ENCODE data around the gene ATXN1. TPM values are rescaled to one million over a fixed set of nuclear protein-coding genes. Genes with fewer than 3 reads are reported as not detected.

The ATXN1 gene
- total RNA-seq, 1 experiment from 2014 or later: 20.8 TPM

- Histone ChIP-seq H3K4me1 (replicated peaks) (peaks cover 14% of the 10 kb centered on the region), H3K9me3 (replicated peaks) (0 out of 2 replicates have a peak, but pooled peaks cover 3% of the 10 kb centered on the region), H3K36me3 (no peaks in the 10 kb centered on the region), H3K4me3 (no peak overlapping the region), H3K27ac (peak overlapping the region; percentile 43), H3K27me3 (replicated peaks) (no peaks in the 10 kb centered on the region)
- DNase-seq (ENCODE audit: low read depth in 1 of 2, low spot score in 2 of 2): no peak
Observed at GRCh38 chr6:16450821-16451220, 310.4 kb downstream of the ATXN1 start.

- H3K9me3 ChIP-seq (replicated peaks): no peaks in the 10 kb centered on the region
- H3K4me1 ChIP-seq (replicated peaks): peaks cover 14% of the 10 kb centered on the region
- DNase-seq (ENCODE audit: low read depth in 1 of 2, low spot score in 2 of 2): peak in 1 of 2 experiments; percentile 16
- H3K27me3 ChIP-seq (replicated peaks): no peaks in the 10 kb centered on the region
- no peak overlapping the region for H3K4me3 ChIP-seq
- H3K27ac ChIP-seq: peak overlapping the region; percentile 43
- H3K36me3 ChIP-seq: no peaks in the 10 kb centered on the region
Observed at GRCh38 chr6:16450285-16450684, 311.0 kb downstream of the ATXN1 start.

GRCh38 chr6:16446273-16446672 is 315.0 kb downstream of the ATXN1 start:
- peaks cover 13% of the 10 kb centered on the region for H3K4me1 ChIP-seq (replicated peaks)
- no peaks in the 10 kb centered on the region for H3K9me3 ChIP-seq (replicated peaks)
- no peak for DNase-seq (ENCODE audit: low read depth in 1 of 2, low spot score in 2 of 2)
- H3K36me3 ChIP-seq: no peaks in the 10 kb centered on the region
- H3K27me3 ChIP-seq (replicated peaks): no peaks in the 10 kb centered on the region
- no peak overlapping the region for H3K4me3 ChIP-seq
- no peak overlapping the region for H3K27ac ChIP-seq

GRCh38 chr6:16442031-16442430 is 319.2 kb downstream of the ATXN1 start:
- Histone ChIP-seq H3K4me1 (replicated peaks) (peaks cover 5% of the 10 kb centered on the region), H3K27ac (no peak overlapping the region)
- no peak for DNase-seq (ENCODE audit: low read depth in 1 of 2, low spot score in 2 of 2)

GRCh38 chr6:16441262-16441661 is 320.0 kb downstream of the ATXN1 start:
- Histone ChIP-seq H3K36me3 (no peaks in the 10 kb centered on the region; the same call in 1 of the 2 replicates), H3K4me1 (replicated peaks) (peaks cover 5% of the 10 kb centered on the region), H3K9me3 (replicated peaks) (no peaks in the 10 kb centered on the region), H3K27me3 (replicated peaks) (no peaks in the 10 kb centered on the region), H3K4me3 (no peak overlapping the region), H3K27ac (no peak overlapping the region)
- DNase-seq (ENCODE audit: low read depth in 1 of 2, low spot score in 2 of 2): no peak

More at GRCh38 chr6:16442031-16442430, 319.2 kb downstream of the ATXN1 start:
- H3K27me3 ChIP-seq (replicated peaks): no peaks in the 10 kb centered on the region
- H3K9me3 ChIP-seq (replicated peaks): no peaks in the 10 kb centered on the region
- H3K36me3 ChIP-seq: no peaks in the 10 kb centered on the region; the same call in 1 of the 2 replicates
- H3K4me3 ChIP-seq: no peak overlapping the region

- H3K4me3 ChIP-seq: no peak overlapping the region
- peaks cover 5% of the 10 kb centered on the region for H3K4me1 ChIP-seq (replicated peaks)
- H3K36me3 ChIP-seq: no peaks in the 10 kb centered on the region; the same call in 1 of the 2 replicates
- DNase-seq (ENCODE audit: low read depth in 1 of 2, low spot score in 2 of 2): no peak
- H3K27me3 ChIP-seq (replicated peaks): no peaks in the 10 kb centered on the region
- H3K27ac ChIP-seq: no peak overlapping the region
- no peaks in the 10 kb centered on the region for H3K9me3 ChIP-seq (replicated peaks)
Observed at GRCh38 chr6:16440636-16441212, 320.5 kb downstream of the ATXN1 start.

GRCh38 chr6:16438718-16439591 is 322.3 kb downstream of the ATXN1 start:
- Histone ChIP-seq H3K4me1 (replicated peaks) (peaks cover 14% of the 10 kb centered on the region), H3K36me3 (no peaks in the 10 kb centered on the region; the same call in 1 of the 2 replicates), H3K27me3 (replicated peaks) (no peaks in the 10 kb centered on the region), H3K4me3 (no peak overlapping the region), H3K27ac (peak overlapping the region; percentile 65), H3K9me3 (replicated peaks) (no peaks in the 10 kb centered on the region)
- peak in 1 of 2 experiments; percentile 33 for DNase-seq (ENCODE audit: low read depth in 1 of 2, low spot score in 2 of 2)

- H3K27ac ChIP-seq: no peak overlapping the region
- no peak for DNase-seq (ENCODE audit: low read depth in 1 of 2, low spot score in 2 of 2)
- no peaks in the 10 kb centered on the region; the same call in 1 of the 2 replicates for H3K36me3 ChIP-seq
Observed at GRCh38 chr6:16437984-16438383, 323.3 kb downstream of the ATXN1 start.

GRCh38 chr6:16437095-16437494 is 324.2 kb downstream of the ATXN1 start:
- Histone ChIP-seq H3K36me3 (no peaks in the 10 kb centered on the region; the same call in 1 of the 2 replicates), H3K9me3 (replicated peaks) (no peaks in the 10 kb centered on the region), H3K4me1 (replicated peaks) (peaks cover 14% of the 10 kb centered on the region), H3K27me3 (replicated peaks) (no peaks in the 10 kb centered on the region), H3K4me3 (no peak overlapping the region), H3K27ac (no peak overlapping the region)
- DNase-seq (ENCODE audit: low read depth in 1 of 2, low spot score in 2 of 2): no peak

More at GRCh38 chr6:16437984-16438383, 323.3 kb downstream of the ATXN1 start:
- H3K27me3 ChIP-seq (replicated peaks): no peaks in the 10 kb centered on the region
- peaks cover 14% of the 10 kb centered on the region for H3K4me1 ChIP-seq (replicated peaks)
- H3K9me3 ChIP-seq (replicated peaks): no peaks in the 10 kb centered on the region
- no peak overlapping the region for H3K4me3 ChIP-seq

GRCh38 chr6:16436550-16436949 is 324.7 kb downstream of the ATXN1 start:
- H3K36me3 ChIP-seq: no peaks in the 10 kb centered on the region; the same call in 1 of the 2 replicates
- H3K9me3 ChIP-seq (replicated peaks): no peaks in the 10 kb centered on the region
- no peaks in the 10 kb centered on the region for H3K27me3 ChIP-seq (replicated peaks)
- no peak for DNase-seq (ENCODE audit: low read depth in 1 of 2, low spot score in 2 of 2)
- H3K4me3 ChIP-seq: no peak overlapping the region
- peaks cover 14% of the 10 kb centered on the region for H3K4me1 ChIP-seq (replicated peaks)
- no peak overlapping the region for H3K27ac ChIP-seq

- Histone ChIP-seq H3K27ac (no peak overlapping the region), H3K4me1 (replicated peaks) (peaks cover 14% of the 10 kb centered on the region), H3K27me3 (replicated peaks) (no peaks in the 10 kb centered on the region), H3K36me3 (no peaks in the 10 kb centered on the region; the same call in 1 of the 2 replicates), H3K9me3 (replicated peaks) (no peaks in the 10 kb centered on the region), H3K4me3 (no peak overlapping the region)
- DNase-seq (ENCODE audit: low read depth in 1 of 2, low spot score in 2 of 2): no peak
Observed at GRCh38 chr6:16434885-16435284, 326.4 kb downstream of the ATXN1 start.

GRCh38 chr6:16433338-16433890 is 327.8 kb downstream of the ATXN1 start:
- no peaks in the 10 kb centered on the region for H3K27me3 ChIP-seq (replicated peaks)
- H3K9me3 ChIP-seq (replicated peaks): no peaks in the 10 kb centered on the region
- no peaks in the 10 kb centered on the region; the same call in 1 of the 2 replicates for H3K36me3 ChIP-seq
- H3K4me3 ChIP-seq: no peak overlapping the region
- H3K27ac ChIP-seq: no peak overlapping the region
- peaks cover 8% of the 10 kb centered on the region; the same call in 1 of the 2 replicates for H3K4me1 ChIP-seq (replicated peaks)
- DNase-seq (ENCODE audit: low read depth in 1 of 2, low spot score in 2 of 2): no peak

GRCh38 chr6:16432075-16433032 is 328.9 kb downstream of the ATXN1 start:
- peaks cover 8% of the 10 kb centered on the region; the same call in 1 of the 2 replicates for H3K4me1 ChIP-seq (replicated peaks)
- DNase-seq (ENCODE audit: low read depth in 1 of 2, low spot score in 2 of 2): no peak
- no peaks in the 10 kb centered on the region for H3K36me3 ChIP-seq
- H3K9me3 ChIP-seq (replicated peaks): no peaks in the 10 kb centered on the region
- H3K27me3 ChIP-seq (replicated peaks): no peaks in the 10 kb centered on the region
- H3K4me3 ChIP-seq: no peak overlapping the region
- no peak overlapping the region for H3K27ac ChIP-seq

Measured in SJSA1 (cell line).